HG03460 (cell line): ENCODE measurements around the gene TSPAN12.

ENCODE experiments used
- ATAC-seq: cut with Tn5 transposase; IDR thresholded peaks from one replicate; pipeline ENCODE4 v1.9.1; 2021; ENCODE audit not compliant: unreplicated experiment

TSPAN12 gene

GRCh38 chr7:120760050-120760449 is 97.9 kb downstream of the TSPAN12 start:
- peak; percentile 69 for ATAC-seq

GRCh38 chr7:120743128-120743527 is 114.8 kb downstream of the TSPAN12 start:
- no peak for ATAC-seq

GRCh38 chr7:120742372-120742771 is 115.6 kb downstream of the TSPAN12 start:
- ATAC-seq, result no peak

- no peak for ATAC-seq
Observed at GRCh38 chr7:120741371-120742042, 116.4 kb downstream of the TSPAN12 start.

- ATAC-seq, result no peak
Observed at GRCh38 chr7:120740348-120740747, 117.6 kb downstream of the TSPAN12 start.

GRCh38 chr7:120738816-120739215 is 119.1 kb downstream of the TSPAN12 start:
- ATAC-seq, result no peak
